ENCODE measurements around the gene CNTN4.

DNA sequence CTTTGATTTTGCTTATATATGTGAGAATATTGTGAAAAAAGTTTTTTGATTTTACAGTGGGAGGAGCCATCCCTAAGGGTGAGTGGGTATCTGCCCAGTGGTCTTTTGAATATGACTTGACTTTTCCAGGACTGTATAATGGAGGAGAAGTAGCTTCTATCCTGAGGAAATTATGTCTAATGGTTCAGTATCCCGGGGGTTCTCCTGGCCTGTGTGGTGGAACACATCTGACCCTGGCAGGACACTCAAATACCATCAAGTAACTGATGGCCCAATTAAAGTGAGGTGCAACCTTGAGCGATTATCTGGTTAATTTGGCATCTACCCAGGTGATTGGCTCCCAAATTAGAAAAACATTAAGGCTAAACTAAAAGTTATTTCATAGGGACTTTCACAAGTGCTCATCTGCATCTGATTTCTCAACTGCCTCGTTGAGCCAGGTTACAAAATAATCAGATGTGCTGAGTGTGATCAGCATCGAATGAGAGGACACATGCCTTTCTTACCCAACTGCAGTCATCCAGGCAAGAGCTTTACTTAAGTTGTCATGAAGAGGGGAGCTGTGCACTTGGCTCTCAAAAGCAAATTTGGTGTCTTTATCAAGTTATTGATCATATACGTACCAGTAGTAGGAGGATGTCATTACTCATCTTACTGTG lies 810.2 kb downstream of the CNTN4 start:
- TF ChIP-seq, protein P1, sequence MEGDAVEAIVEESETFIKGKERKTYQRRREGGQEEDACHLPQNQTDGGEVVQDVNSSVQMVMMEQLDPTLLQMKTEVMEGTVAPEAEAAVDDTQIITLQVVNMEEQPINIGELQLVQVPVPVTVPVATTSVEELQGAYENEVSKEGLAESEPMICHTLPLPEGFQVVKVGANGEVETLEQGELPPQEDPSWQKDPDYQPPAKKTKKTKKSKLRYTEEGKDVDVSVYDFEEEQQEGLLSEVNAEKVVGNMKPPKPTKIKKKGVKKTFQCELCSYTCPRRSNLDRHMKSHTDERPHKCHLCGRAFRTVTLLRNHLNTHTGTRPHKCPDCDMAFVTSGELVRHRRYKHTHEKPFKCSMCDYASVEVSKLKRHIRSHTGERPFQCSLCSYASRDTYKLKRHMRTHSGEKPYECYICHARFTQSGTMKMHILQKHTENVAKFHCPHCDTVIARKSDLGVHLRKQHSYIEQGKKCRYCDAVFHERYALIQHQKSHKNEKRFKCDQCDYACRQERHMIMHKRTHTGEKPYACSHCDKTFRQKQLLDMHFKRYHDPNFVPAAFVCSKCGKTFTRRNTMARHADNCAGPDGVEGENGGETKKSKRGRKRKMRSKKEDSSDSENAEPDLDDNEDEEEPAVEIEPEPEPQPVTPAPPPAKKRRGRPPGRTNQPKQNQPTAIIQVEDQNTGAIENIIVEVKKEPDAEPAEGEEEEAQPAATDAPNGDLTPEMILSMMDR (IDR thresholded peaks at IDR 0.05; ENCODE audit: low read depth, low read length) = no peak
- TF ChIP-seq EZH2phosphoT487 (IDR thresholded peaks at IDR 0.05; ENCODE audit: low read depth) = no peak

Data from OCI-LY3 (cell line).